Keratinocyte (primary cell): Measurements from ENCODE around the gene SDR42E2. TPM values are rescaled to one million over a fixed set of nuclear protein-coding genes. Genes with fewer than 3 reads are reported as not detected.

Experiments used
- DNase-seq: peaks from one replicate; pipeline ENCODE4 v3.0.0-alpha.2; 2011; ENCODE audit warnings: low read depth, missing footprints, low spot score
- FAIRE-seq: peaks from 2 replicates; lab custom pipeline; 2011; peaks lifted over from hg19 to GRCh38; lab: Jason Lieb, UNC
- H2AFZ ChIP-seq: 2 replicates; pipeline ENCODE4 v1.6.0; 2012; ENCODE audit warnings: low read length, control low read depth, inconsistent platforms; ENCODE audit not compliant: control insufficient read depth
- H3K27ac ChIP-seq: 2 replicates; pipeline ENCODE4 v1.5.1; 2011; ENCODE audit warnings: low read length; ENCODE audit not compliant: control insufficient read depth, insufficient read depth
- H3K27me3 ChIP-seq: 3 replicates; pipeline ENCODE4 v1.6.0; 2011; ENCODE audit warnings: low read length; ENCODE audit not compliant: control insufficient read depth, insufficient read depth; ENCODE audit errors: extremely low read depth
- H3K36me3 ChIP-seq, 2 experiments: 2 replicates in 1 of 2; 3 replicates in 1 of 2; pipeline ENCODE4 v1.5.1; 2011; ENCODE audit warnings: low read length in 2 of 2, mild to moderate bottlenecking in 1 of 2; ENCODE audit not compliant: control insufficient read depth in 2 of 2, insufficient read depth in 2 of 2; ENCODE audit errors: extremely low read depth in 1 of 2
- H3K4me1 ChIP-seq: 3 replicates; pipeline ENCODE4 v1.5.1; 2011; ENCODE audit warnings: low read length; ENCODE audit not compliant: control insufficient read depth, insufficient read depth; ENCODE audit errors: extremely low read depth
- H3K4me2 ChIP-seq: 3 replicates; pipeline ENCODE4 v1.6.0; 2011; ENCODE audit warnings: low read depth, low read length; ENCODE audit not compliant: control insufficient read depth, insufficient read depth; ENCODE audit errors: extremely low read depth
- H3K4me3 ChIP-seq, 3 experiments: fragments of 200-600 bp in 1 of 3; sonication (generic) in 1 of 3; 2 replicates in 2 of 3; 3 replicates in 1 of 3; pipeline ENCODE4 v1.5.1; 2011 to 2016; ENCODE audit warnings: low read length in 3 of 3, mild to moderate bottlenecking in 3 of 3, control low read depth in 2 of 3, inconsistent platforms in 1 of 3, low read depth in 1 of 3, mixed read lengths in 1 of 3, mixed run types in 1 of 3, moderate library complexity in 1 of 3; ENCODE audit not compliant: control insufficient read depth in 2 of 3, insufficient read depth in 2 of 3; ENCODE audit errors: extremely low read depth in 1 of 3
- H3K79me2 ChIP-seq: 2 replicates; pipeline ENCODE4 v1.6.0; 2012; ENCODE audit warnings: low read length; ENCODE audit not compliant: control insufficient read depth, insufficient read depth
- H3K9ac ChIP-seq: 3 replicates; pipeline ENCODE4 v1.6.0; 2011; ENCODE audit warnings: low read length; ENCODE audit not compliant: control insufficient read depth, insufficient read depth; ENCODE audit errors: extremely low read depth
- H3K9me1 ChIP-seq: 3 replicates; pipeline ENCODE4 v1.6.0; 2011; ENCODE audit warnings: low read length; ENCODE audit not compliant: control insufficient read depth, insufficient read depth; ENCODE audit errors: extremely low read depth
- H3K9me3 ChIP-seq: 2 replicates; pipeline ENCODE4 v1.5.1; 2012; ENCODE audit warnings: low read depth, low read length; ENCODE audit not compliant: control insufficient read depth
- H4K20me1 ChIP-seq: 3 replicates; pipeline ENCODE4 v1.6.0; 2011; ENCODE audit warnings: low read length; ENCODE audit not compliant: control insufficient read depth, insufficient read depth; ENCODE audit errors: extremely low read depth
- EZH2 ChIP-seq: IDR thresholded peaks from one replicate; pipeline ENCODE4 v1.6.1; 2012; ENCODE audit warnings: inconsistent platforms, mild to moderate bottlenecking, low read length, moderate library complexity
- dilution Hi-C: fragments of 300-500 bp; cut with MboI; formaldehyde crosslinking; loops from one replicate; pipeline ENCODE4 v1.7.0; 2020; ENCODE audit warnings: low sequenced_read_pairs; ENCODE audit not compliant: extremely low pct_ligation_motif_present
- polyA plus RNA-seq, 5 experiments: library from polyadenylated mRNA; depleted of rRNA in 3 of 5; stranded (reverse) in 3 of 5; stranded (forward) in 1 of 5; unstranded in 1 of 5; fragments of >200 nt; gene quantifications; 1 replicate in 1 of 5; 2 replicates in 3 of 5; 3 replicates in 1 of 5; pipeline versions ENCODE4 v1.2.1 to v1.2.3, GENCODE V29; 2011 to 2012; ENCODE audit warnings: missing spikeins in 2 of 5, low read depth in 1 of 5, low replicate concordance in 1 of 5
- TF ChIP-seq, protein P1 (sequence below), 3 experiments: IDR thresholded peaks in 1 of 3; conservative IDR thresholded peaks in 1 of 3; optimal IDR thresholded peaks in 1 of 3; 2 replicates in 2 of 3; 3 replicates in 1 of 3; pipeline versions ENCODE3 to v1.5.1; 2011; ENCODE audit warnings: low read length in 3 of 3, mild to moderate bottlenecking in 3 of 3, moderate library complexity in 2 of 3, control low read depth in 1 of 3, inconsistent platforms in 1 of 3; ENCODE audit not compliant: insufficient read depth in 2 of 3; ENCODE audit errors: extremely low read depth in 1 of 3

Gene SDR42E2
- polyA plus RNA-seq, 1 donor (not counting 4 experiments of a cell fraction or from before 2014, with no cell fraction given) = not detected

DNA sequence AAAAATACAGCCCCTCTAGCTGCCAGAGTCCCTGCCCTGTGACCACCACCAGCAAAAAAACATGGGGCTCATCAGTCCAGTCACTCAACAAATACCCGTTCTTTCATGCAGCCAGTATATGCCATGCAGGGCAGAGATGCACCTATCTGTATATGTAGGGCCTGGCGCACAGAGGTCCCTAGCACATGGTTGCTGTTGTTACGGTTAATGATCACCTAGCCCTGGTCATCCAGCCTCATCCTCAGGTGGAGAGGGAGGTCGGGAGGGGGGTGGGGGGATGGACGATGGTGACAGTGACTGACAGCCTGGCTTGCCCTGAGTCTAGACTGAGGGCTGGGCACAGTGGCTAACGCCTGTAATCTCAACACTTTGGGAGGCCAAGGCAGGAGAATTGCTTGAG is 1.5 kb downstream of the SDR42E2 start:
- Histone ChIP-seq H3K36me3 (no peaks in the 10 kb centered on the region), H3K4me2 (no peak overlapping the region), H4K20me1 (no peaks in the 10 kb centered on the region), H3K27ac (no peak overlapping the region), H3K79me2 (no peaks in the 10 kb centered on the region), H3K9me1 (no peaks in the 10 kb centered on the region), H3K4me1 (no peaks in the 10 kb centered on the region), H3K27me3 (peaks cover 32% of the 10 kb centered on the region), H3K9me3 (no peaks in the 10 kb centered on the region), H3K9ac (no peak overlapping the region), H2AFZ (no peak overlapping the region), H3K4me3 (no peak overlapping the region)
- dilution Hi-C loops = no loop called here
- FAIRE-seq (no peak), DNase-seq (no peak)
- no peak for TF ChIP-seq EZH2
- TF ChIP-seq, protein P1, sequence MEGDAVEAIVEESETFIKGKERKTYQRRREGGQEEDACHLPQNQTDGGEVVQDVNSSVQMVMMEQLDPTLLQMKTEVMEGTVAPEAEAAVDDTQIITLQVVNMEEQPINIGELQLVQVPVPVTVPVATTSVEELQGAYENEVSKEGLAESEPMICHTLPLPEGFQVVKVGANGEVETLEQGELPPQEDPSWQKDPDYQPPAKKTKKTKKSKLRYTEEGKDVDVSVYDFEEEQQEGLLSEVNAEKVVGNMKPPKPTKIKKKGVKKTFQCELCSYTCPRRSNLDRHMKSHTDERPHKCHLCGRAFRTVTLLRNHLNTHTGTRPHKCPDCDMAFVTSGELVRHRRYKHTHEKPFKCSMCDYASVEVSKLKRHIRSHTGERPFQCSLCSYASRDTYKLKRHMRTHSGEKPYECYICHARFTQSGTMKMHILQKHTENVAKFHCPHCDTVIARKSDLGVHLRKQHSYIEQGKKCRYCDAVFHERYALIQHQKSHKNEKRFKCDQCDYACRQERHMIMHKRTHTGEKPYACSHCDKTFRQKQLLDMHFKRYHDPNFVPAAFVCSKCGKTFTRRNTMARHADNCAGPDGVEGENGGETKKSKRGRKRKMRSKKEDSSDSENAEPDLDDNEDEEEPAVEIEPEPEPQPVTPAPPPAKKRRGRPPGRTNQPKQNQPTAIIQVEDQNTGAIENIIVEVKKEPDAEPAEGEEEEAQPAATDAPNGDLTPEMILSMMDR (optimal IDR thresholded peaks at IDR 0.05 in 1 of 3, IDR thresholded peaks at IDR 0.05 in 1 of 3, conservative IDR thresholded peaks at IDR 0.05 in 1 of 3; ENCODE audit: extremely low read depth in 1 of 3, insufficient read depth in 2 of 3, low read length in 3 of 3) = no peak

GRCh38 chr16:22164482-22164881 is 2.2 kb downstream of the SDR42E2 start:
- H3K9me1 ChIP-seq = no peaks in the 10 kb centered on the region
- TF ChIP-seq, protein P1 (optimal IDR thresholded peaks at IDR 0.05 in 1 of 3, IDR thresholded peaks at IDR 0.05 in 1 of 3, conservative IDR thresholded peaks at IDR 0.05 in 1 of 3; ENCODE audit: extremely low read depth in 1 of 3, insufficient read depth in 2 of 3, low read length in 3 of 3) = no peak
- TF ChIP-seq EZH2 = no peak

More at GRCh38 chr16:22164482-22164881, 2.2 kb downstream of the SDR42E2 start:
- Histone ChIP-seq H3K27me3 (peaks cover 32% of the 10 kb centered on the region), H3K27ac (no peak overlapping the region), H3K4me2 (no peak overlapping the region), H3K4me3 (no peak overlapping the region), H3K4me1 (no peaks in the 10 kb centered on the region), H3K9ac (no peak overlapping the region), H3K36me3 (no peaks in the 10 kb centered on the region), H2AFZ (no peak overlapping the region), H3K79me2 (no peaks in the 10 kb centered on the region), H3K9me3 (no peaks in the 10 kb centered on the region), H4K20me1 (no peaks in the 10 kb centered on the region)
- FAIRE-seq (no peak), DNase-seq (no peak)
- dilution Hi-C loops = no loop called here
